Nephron (organoid): ENCODE results near the gene KRT33A.
"Not testable (repeated sequence)": the region's sequence is repeated elsewhere in the genome, so short reads cannot be mapped to it uniquely, and the experiment has no call there.

Source experiments
- H3K27ac Mint-ChIP-seq, 3 experiments: 2 replicates each; pipeline ENCODE4 v1.8.0; 2020; ENCODE audit warnings: mixed read lengths in 3 of 3, mild to moderate bottlenecking in 2 of 3, moderate library complexity in 1 of 3
- H3K27me3 Mint-ChIP-seq: 2 replicates; pipeline ENCODE4 v1.8.0; 2021; ENCODE audit warnings: low read depth, mild to moderate bottlenecking, moderate library complexity, mixed read lengths
- H3K36me3 Mint-ChIP-seq: 2 replicates; pipeline ENCODE4 v1.8.0; 2020; ENCODE audit warnings: low read depth, mixed read lengths
- H3K4me1 Mint-ChIP-seq: 2 replicates; pipeline ENCODE4 v1.8.0; 2020; ENCODE audit warnings: mixed read lengths
- H3K4me3 Mint-ChIP-seq, 3 experiments: 2 replicates each; pipeline ENCODE4 v1.8.0; 2020; ENCODE audit warnings: mild to moderate bottlenecking in 3 of 3, mixed read lengths in 3 of 3, moderate library complexity in 2 of 3
- H3K9me3 Mint-ChIP-seq: 2 replicates; pipeline ENCODE4 v1.8.0; 2020; ENCODE audit warnings: mixed read lengths
- CTCF ChIP-seq, 3 experiments: fragments of 200-600 bp; sonication (generic); IDR thresholded peaks; one replicate each; pipeline ENCODE4 v1.5.0; 2021; ENCODE audit warnings: antibody characterized with exemption in 3 of 3; ENCODE audit not compliant: unreplicated experiment in 3 of 3

The KRT33A gene

GRCh38 chr17:41386227-41386626, 35.6 kb upstream of the KRT33A start:
- peaks cover 15% of the 10 kb centered on the region for H3K9me3 Mint-ChIP-seq
- no peak overlapping the region for H3K4me3 Mint-ChIP-seq
- H3K27me3 Mint-ChIP-seq, result no peaks in the 10 kb centered on the region
- peaks cover 12% of the 10 kb centered on the region for H3K4me1 Mint-ChIP-seq
- peaks cover 3% of the 10 kb centered on the region for H3K36me3 Mint-ChIP-seq
- TF ChIP-seq CTCF (IDR thresholded peaks at IDR 0.05; ENCODE audit: unreplicated experiment in 3 of 3), result no peak
- no peak overlapping the region for H3K27ac Mint-ChIP-seq

GRCh38 chr17:41383690-41384089, 33.1 kb upstream of the KRT33A start:
- peaks cover 3% of the 10 kb centered on the region for H3K36me3 Mint-ChIP-seq

GRCh38 chr17:41382394-41382793, 31.8 kb upstream of the KRT33A start:
- peaks cover 11% of the 10 kb centered on the region for H3K9me3 Mint-ChIP-seq
- H3K36me3 Mint-ChIP-seq, result peaks cover 2% of the 10 kb centered on the region
- no peak overlapping the region for H3K27ac Mint-ChIP-seq
- H3K27me3 Mint-ChIP-seq, result peaks cover 13% of the 10 kb centered on the region
- H3K4me3 Mint-ChIP-seq, result no peak overlapping the region
- peaks cover 5% of the 10 kb centered on the region for H3K4me1 Mint-ChIP-seq
- TF ChIP-seq CTCF (IDR thresholded peaks at IDR 0.05; ENCODE audit: unreplicated experiment in 3 of 3), result no peak

More at GRCh38 chr17:41383690-41384089, 33.1 kb upstream of the KRT33A start:
- no peak overlapping the region for H3K27ac Mint-ChIP-seq
- no peak overlapping the region for H3K4me3 Mint-ChIP-seq
- H3K9me3 Mint-ChIP-seq, result peaks cover 15% of the 10 kb centered on the region
- no peak for TF ChIP-seq CTCF (IDR thresholded peaks at IDR 0.05; ENCODE audit: unreplicated experiment in 3 of 3)
- H3K27me3 Mint-ChIP-seq, result peaks cover 7% of the 10 kb centered on the region
- H3K4me1 Mint-ChIP-seq, result no peaks in the 10 kb centered on the region

- H3K36me3 Mint-ChIP-seq, H3K4me1 Mint-ChIP-seq, H3K27ac Mint-ChIP-seq, H3K9me3 Mint-ChIP-seq, H3K4me3 Mint-ChIP-seq: not testable (repeated sequence)
- peaks cover 13% of the 10 kb centered on the region for H3K27me3 Mint-ChIP-seq
Observed at GRCh38 chr17:41381943-41382342, 31.3 kb upstream of the KRT33A start, which contains the start of gene KRT34. Gene KRT34 (minus strand): TSS chr17:41382306. CDS start chr17:41382246, 60 bp downstream.

- peaks cover 13% of the 10 kb centered on the region for H3K27me3 Mint-ChIP-seq
- not testable (repeated sequence) for H3K36me3 Mint-ChIP-seq, H3K9me3 Mint-ChIP-seq, H3K4me1 Mint-ChIP-seq, H3K27ac Mint-ChIP-seq, H3K4me3 Mint-ChIP-seq
Observed at GRCh38 chr17:41380091-41380490, 29.5 kb upstream of the KRT33A start.

- Mint-ChIP-seq H3K27me3 (peaks cover 21% of the 10 kb centered on the region), H3K4me3 (no peak overlapping the region), H3K9me3 (peaks cover 5% of the 10 kb centered on the region), H3K27ac (no peak overlapping the region), H3K36me3 (no peaks in the 10 kb centered on the region), H3K4me1 (peaks cover 5% of the 10 kb centered on the region)
- no peak for TF ChIP-seq CTCF (IDR thresholded peaks at IDR 0.05; ENCODE audit: unreplicated experiment in 3 of 3)
Observed at GRCh38 chr17:41377546-41377945, 26.9 kb upstream of the KRT33A start.

- no peak within 1 kb of the TSS for H3K4me3 Mint-ChIP-seq
- no peaks in the 10 kb centered on the region for H3K36me3 Mint-ChIP-seq
- H3K27me3 Mint-ChIP-seq, result peaks cover 8% of the 10 kb centered on the region
- H3K9me3 Mint-ChIP-seq, result no peaks in the 10 kb centered on the region
- H3K4me1 Mint-ChIP-seq, result no peaks in the 10 kb centered on the region
- H3K27ac Mint-ChIP-seq, result no peak within 1 kb of the TSS
- TF ChIP-seq CTCF (IDR thresholded peaks at IDR 0.05; ENCODE audit: unreplicated experiment in 3 of 3), result no peak
Observed at GRCh38 chr17:41369713-41370112, 19.1 kb upstream of the KRT33A start, which contains the start of gene KRT33B. Gene KRT33B (minus strand): TSS chr17:41369813. CDS start chr17:41369750, 63 bp downstream.
